Stimulated activated effector memory CD8-positive, alpha-beta T cell treated with anti-CD3 and anti-CD28 coated beads, Interleukin-12 subunit alpha, Interleukin-12 subunit beta, amount 100 ng/mL, for 72 hours (primary cell): ENCODE data around the gene WDR49.
"Not testable (repeated sequence)": the region's sequence is repeated elsewhere in the genome, so short reads cannot be mapped to it uniquely, and the experiment has no call there.

Source experiments
- ATAC-seq: fragments of 150-1000 bp; cut with Tn5 transposase; 2 replicates; pipeline ENCODE4 v1.10.0; 2021
- DNase-seq, 2 donors: peaks; one replicate each; pipeline ENCODE4 v3.0.0; 2021 to 2022; ENCODE audit warnings: low spot score in 2 of 2
- H3K27ac Mint-ChIP-seq: one replicate; pipeline ENCODE4 v1.8.0; 2022; ENCODE audit warnings: mild to moderate bottlenecking, mixed read lengths
- H3K36me3 Mint-ChIP-seq: one replicate; pipeline ENCODE4 v1.8.0; 2022; ENCODE audit warnings: mild to moderate bottlenecking, mixed read lengths
- H3K4me1 Mint-ChIP-seq: one replicate; pipeline ENCODE4 v1.8.0; 2022; ENCODE audit warnings: mixed read lengths
- H3K4me3 Mint-ChIP-seq: one replicate; pipeline ENCODE4 v1.8.0; 2022; ENCODE audit warnings: mild to moderate bottlenecking, mixed read lengths
- H3K9me3 Mint-ChIP-seq: one replicate; pipeline ENCODE4 v1.8.0; 2022; ENCODE audit warnings: mixed read lengths

WDR49 gene

DNA sequence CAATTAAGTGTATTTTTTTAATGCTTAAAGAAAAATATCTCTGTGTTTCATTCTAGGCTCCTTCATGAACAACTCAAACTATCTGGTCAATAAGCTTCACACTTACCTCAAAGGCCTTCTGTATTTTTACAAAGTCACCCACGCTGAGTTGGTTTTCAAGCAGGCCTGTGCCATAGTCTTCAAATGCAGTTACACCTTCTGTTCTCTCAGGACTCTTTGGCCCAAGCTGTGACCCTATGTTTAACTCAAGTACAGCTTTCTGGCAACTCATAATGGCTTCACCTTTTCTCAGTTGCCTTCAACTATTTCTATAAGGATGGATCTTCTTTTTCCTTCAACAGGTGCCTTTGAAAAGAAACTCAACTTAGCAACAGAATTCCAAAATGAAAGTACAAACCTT lies 587 bp downstream of the WDR49 start:
- H3K4me3 Mint-ChIP-seq, result no peak overlapping the region
- H3K27ac Mint-ChIP-seq, result no peak overlapping the region
- H3K4me1 Mint-ChIP-seq, result no peaks in the 10 kb centered on the region
- no peaks in the 10 kb centered on the region for H3K36me3 Mint-ChIP-seq
- no peak for ATAC-seq
- no peak for DNase-seq
- H3K9me3 Mint-ChIP-seq, result no peaks in the 10 kb centered on the region

GRCh38 chr3:167651826-167652225 lies 1.9 kb downstream of the WDR49 start:
- Mint-ChIP-seq H3K9me3 (no peaks in the 10 kb centered on the region), H3K27ac (no peak overlapping the region)

GRCh38 chr3:167650459-167650858 lies 3.3 kb downstream of the WDR49 start:
- ATAC-seq (no peak), DNase-seq (no peak)
- no peak overlapping the region for H3K27ac Mint-ChIP-seq
- H3K9me3 Mint-ChIP-seq, result peaks cover 3% of the 10 kb centered on the region
- H3K4me1 Mint-ChIP-seq, result no peaks in the 10 kb centered on the region
- no peaks in the 10 kb centered on the region for H3K36me3 Mint-ChIP-seq
- no peak overlapping the region for H3K4me3 Mint-ChIP-seq

More at GRCh38 chr3:167651826-167652225, 1.9 kb downstream of the WDR49 start:
- no peaks in the 10 kb centered on the region for H3K4me1 Mint-ChIP-seq
- ATAC-seq, result no peak
- H3K36me3 Mint-ChIP-seq, result no peaks in the 10 kb centered on the region
- no peak overlapping the region for H3K4me3 Mint-ChIP-seq
- DNase-seq, result no peak

DNA sequence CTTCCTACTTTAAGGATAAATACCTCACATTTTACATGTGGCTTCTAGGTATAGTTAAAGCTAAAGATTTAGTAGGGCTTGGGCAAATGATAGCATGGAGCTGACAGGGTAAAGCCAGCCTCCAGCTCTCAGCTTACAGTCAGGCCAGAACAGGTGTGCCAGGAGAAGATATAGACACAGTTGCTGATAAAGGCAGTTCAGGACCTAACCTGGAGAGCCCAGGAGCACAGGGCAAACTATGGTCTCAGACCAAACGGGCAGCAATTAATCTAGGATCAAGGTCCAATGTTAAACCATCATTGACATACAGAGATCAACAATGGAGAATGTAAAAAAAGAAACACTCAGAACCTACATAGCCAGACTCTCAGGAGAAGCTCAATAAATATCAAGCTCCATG lies 4.0 kb downstream of the WDR49 start:
- H3K9me3 Mint-ChIP-seq, result peaks cover 3% of the 10 kb centered on the region
- H3K4me1 Mint-ChIP-seq, result no peaks in the 10 kb centered on the region
- H3K36me3 Mint-ChIP-seq, result no peaks in the 10 kb centered on the region
- no peak for ATAC-seq
- H3K4me3 Mint-ChIP-seq, result no peak overlapping the region
- DNase-seq, result no peak
- no peak overlapping the region for H3K27ac Mint-ChIP-seq

- no peak overlapping the region for H3K27ac Mint-ChIP-seq
- H3K4me3 Mint-ChIP-seq, result no peak overlapping the region
- H3K4me1 Mint-ChIP-seq, result no peaks in the 10 kb centered on the region
- peaks cover 3% of the 10 kb centered on the region for H3K9me3 Mint-ChIP-seq
- ATAC-seq (no peak), DNase-seq (no peak)
- H3K36me3 Mint-ChIP-seq, result no peaks in the 10 kb centered on the region
Observed at GRCh38 chr3:167644611-167645010, 9.1 kb downstream of the WDR49 start.

- H3K27ac Mint-ChIP-seq, result no peak overlapping the region
- H3K4me3 Mint-ChIP-seq, result no peak overlapping the region
- no peak for ATAC-seq
- no peaks in the 10 kb centered on the region for H3K9me3 Mint-ChIP-seq
- no peak for DNase-seq
- H3K36me3 Mint-ChIP-seq, result no peaks in the 10 kb centered on the region
- no peaks in the 10 kb centered on the region for H3K4me1 Mint-ChIP-seq
Observed at GRCh38 chr3:167631471-167631870, 22.3 kb downstream of the WDR49 start.

DNA sequence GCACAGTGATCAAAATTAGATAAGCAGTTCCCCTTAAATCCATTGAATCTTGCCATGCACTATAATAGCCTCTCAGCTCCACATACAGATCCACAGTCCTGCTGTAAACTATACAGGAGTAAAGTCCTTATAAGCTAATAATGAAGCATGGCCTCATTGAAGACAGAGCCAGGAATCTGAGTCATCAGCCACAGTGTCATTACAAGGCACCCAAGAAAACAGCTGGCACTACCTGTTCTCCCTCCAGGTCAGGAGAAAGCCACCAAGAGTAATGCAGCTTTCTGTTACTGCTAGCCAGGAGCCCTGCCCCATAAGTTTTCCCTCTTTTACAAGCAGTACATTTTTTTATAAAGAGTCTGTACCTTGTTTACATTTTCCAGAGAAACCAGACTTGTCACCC lies 27.3 kb downstream of the WDR49 start:
- Mint-ChIP-seq H3K9me3 (no peaks in the 10 kb centered on the region), H3K27ac (no peak overlapping the region), H3K4me1 (no peaks in the 10 kb centered on the region), H3K36me3 (no peaks in the 10 kb centered on the region), H3K4me3 (no peak overlapping the region)
- ATAC-seq (peak; percentile 31), DNase-seq (no peak)

DNA sequence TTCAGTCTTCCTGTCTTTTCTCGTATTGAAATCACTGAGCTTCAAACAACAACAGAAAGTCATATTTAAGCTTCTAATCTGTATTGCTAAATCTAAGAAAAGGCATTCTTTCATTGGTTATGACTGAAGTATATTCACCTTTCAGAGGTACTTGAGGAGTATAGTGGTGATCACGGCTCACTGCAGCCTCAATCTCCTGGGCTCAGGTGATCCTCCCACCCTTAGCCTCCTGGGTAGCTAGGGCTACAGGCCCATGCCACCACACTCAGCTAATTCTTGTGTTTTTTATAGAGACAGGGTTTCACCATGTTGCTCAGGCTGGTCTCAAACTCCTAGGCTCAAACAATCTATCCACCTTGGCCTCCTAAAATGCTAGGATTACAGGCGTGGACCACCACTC lies 38.7 kb downstream of the WDR49 start:
- no peak overlapping the region for H3K27ac Mint-ChIP-seq
- ATAC-seq (no peak), DNase-seq (no peak)
- H3K4me1 Mint-ChIP-seq, result no peaks in the 10 kb centered on the region
- H3K36me3 Mint-ChIP-seq, result no peaks in the 10 kb centered on the region
- H3K4me3 Mint-ChIP-seq, result no peak overlapping the region
- H3K9me3 Mint-ChIP-seq, result no peaks in the 10 kb centered on the region

DNA sequence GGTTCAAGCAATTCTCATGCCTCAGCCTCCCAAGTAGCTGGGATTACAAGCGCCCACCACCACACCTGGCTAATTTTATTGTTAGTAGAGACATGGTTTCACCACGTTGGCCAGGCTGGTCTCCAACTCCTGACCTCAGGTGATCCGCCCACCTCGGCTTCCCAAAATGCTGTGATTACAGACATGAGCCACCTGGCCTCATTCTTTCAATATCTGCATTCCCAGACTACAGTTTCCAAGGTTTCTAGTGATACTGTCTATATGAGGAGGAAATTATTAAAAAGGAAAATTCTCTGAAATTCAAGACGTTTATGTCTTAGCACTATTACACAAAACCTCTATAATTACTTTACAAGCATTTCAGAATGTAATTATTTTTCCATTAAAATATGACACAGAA lies 39.5 kb downstream of the WDR49 start:
- ATAC-seq, H3K4me3 Mint-ChIP-seq, H3K9me3 Mint-ChIP-seq, H3K4me1 Mint-ChIP-seq, DNase-seq, H3K36me3 Mint-ChIP-seq, H3K27ac Mint-ChIP-seq: not testable (repeated sequence)

- ATAC-seq, result no peak
- no peak for DNase-seq
- no peaks in the 10 kb centered on the region for H3K36me3 Mint-ChIP-seq
- no peaks in the 10 kb centered on the region for H3K4me1 Mint-ChIP-seq
- H3K27ac Mint-ChIP-seq, result no peak overlapping the region
- H3K4me3 Mint-ChIP-seq, result no peak overlapping the region
- no peaks in the 10 kb centered on the region for H3K9me3 Mint-ChIP-seq
Observed at GRCh38 chr3:167611718-167612117, 42.0 kb downstream of the WDR49 start.

- ATAC-seq (peak; percentile 19), DNase-seq (no peak)
- Mint-ChIP-seq H3K4me3 (no peak overlapping the region), H3K27ac (no peak overlapping the region), H3K36me3 (no peaks in the 10 kb centered on the region), H3K4me1 (no peaks in the 10 kb centered on the region), H3K9me3 (no peaks in the 10 kb centered on the region)
Observed at GRCh38 chr3:167609156-167609555, 44.6 kb downstream of the WDR49 start.

DNA sequence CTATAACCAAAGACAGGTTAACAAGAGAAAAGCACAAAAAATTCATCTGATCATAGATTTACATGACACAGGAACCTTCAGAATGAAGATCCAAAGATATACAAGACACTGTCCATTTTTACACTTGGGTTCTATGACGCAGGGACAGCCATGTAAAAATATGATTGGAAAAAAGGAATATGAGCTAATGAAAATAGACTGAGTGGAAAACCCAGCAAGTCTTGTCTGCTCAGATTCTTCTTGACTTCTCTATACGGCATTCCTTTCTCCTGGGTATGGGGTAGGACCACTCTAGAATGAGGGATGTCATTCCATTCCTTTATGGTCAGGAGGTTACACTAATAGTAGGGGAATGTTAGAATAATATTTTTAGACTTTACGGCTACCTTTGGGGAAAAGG lies 46.9 kb downstream of the WDR49 start:
- H3K9me3 Mint-ChIP-seq, result no peaks in the 10 kb centered on the region
- ATAC-seq, result no peak
- no peak for DNase-seq
- no peaks in the 10 kb centered on the region for H3K4me1 Mint-ChIP-seq
- H3K27ac Mint-ChIP-seq, result no peak overlapping the region
- H3K36me3 Mint-ChIP-seq, result no peaks in the 10 kb centered on the region
- H3K4me3 Mint-ChIP-seq, result no peak overlapping the region

DNA sequence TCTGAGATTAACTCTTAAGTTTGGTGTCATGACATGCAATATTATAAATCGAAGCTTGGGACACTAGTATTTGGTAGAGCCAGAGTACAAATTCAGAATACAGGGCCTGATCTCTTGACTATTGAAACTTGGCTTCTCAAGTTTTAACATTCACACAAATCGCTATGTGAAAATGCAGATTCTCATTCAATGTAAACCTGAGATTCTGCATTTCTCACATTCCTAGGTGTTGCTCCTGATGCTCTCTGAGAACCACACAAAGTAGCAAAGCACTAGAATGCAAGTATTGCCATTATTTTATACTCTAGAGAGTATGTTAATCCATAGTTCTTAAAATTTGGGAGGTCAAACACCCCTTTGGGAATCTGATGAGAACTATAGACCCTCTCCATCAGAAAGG lies 47.9 kb downstream of the WDR49 start:
- H3K9me3 Mint-ChIP-seq, result no peaks in the 10 kb centered on the region
- DNase-seq (no peak), ATAC-seq (no peak)
- no peaks in the 10 kb centered on the region for H3K36me3 Mint-ChIP-seq
- no peaks in the 10 kb centered on the region for H3K4me1 Mint-ChIP-seq
- H3K4me3 Mint-ChIP-seq, result no peak overlapping the region
- H3K27ac Mint-ChIP-seq, result no peak overlapping the region

DNA sequence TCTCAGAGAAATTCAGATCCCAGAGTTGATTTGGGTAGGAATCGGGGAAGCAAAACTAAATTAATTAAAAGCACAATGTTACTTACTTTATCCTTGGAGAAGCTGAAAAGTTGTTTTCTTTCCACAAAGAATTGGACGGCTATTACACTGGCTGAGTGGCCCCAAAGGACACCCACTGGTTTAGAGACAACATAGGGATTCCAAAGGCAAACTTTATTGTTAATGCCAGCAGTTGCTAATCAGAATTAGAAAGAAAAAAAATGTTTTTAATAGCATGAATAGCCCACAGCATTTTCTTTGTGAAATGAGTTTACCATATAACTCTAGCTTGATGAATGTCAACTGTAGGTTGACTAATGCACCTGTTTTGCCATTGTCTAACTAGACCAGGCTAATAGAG lies 51.7 kb downstream of the WDR49 start:
- peaks cover 3% of the 10 kb centered on the region for H3K9me3 Mint-ChIP-seq
- ATAC-seq (no peak), DNase-seq (no peak)
- no peak overlapping the region for H3K4me3 Mint-ChIP-seq
- no peak overlapping the region for H3K27ac Mint-ChIP-seq
- H3K36me3 Mint-ChIP-seq, result no peaks in the 10 kb centered on the region
- H3K4me1 Mint-ChIP-seq, result no peaks in the 10 kb centered on the region

GRCh38 chr3:167587651-167588050 lies 66.1 kb downstream of the WDR49 start:
- Mint-ChIP-seq H3K27ac (no peak overlapping the region), H3K4me3 (no peak overlapping the region), H3K4me1 (no peaks in the 10 kb centered on the region), H3K9me3 (peaks cover 11% of the 10 kb centered on the region), H3K36me3 (no peaks in the 10 kb centered on the region)
- no peak for DNase-seq
- no peak for ATAC-seq

- no peak overlapping the region for H3K27ac Mint-ChIP-seq
- H3K9me3 Mint-ChIP-seq, result no peaks in the 10 kb centered on the region
- no peaks in the 10 kb centered on the region for H3K4me1 Mint-ChIP-seq
- no peaks in the 10 kb centered on the region for H3K36me3 Mint-ChIP-seq
- DNase-seq (no peak), ATAC-seq (peak; percentile 28)
- H3K4me3 Mint-ChIP-seq, result no peak overlapping the region
Observed at GRCh38 chr3:167575000-167575600, 78.6 kb downstream of the WDR49 start.

DNA sequence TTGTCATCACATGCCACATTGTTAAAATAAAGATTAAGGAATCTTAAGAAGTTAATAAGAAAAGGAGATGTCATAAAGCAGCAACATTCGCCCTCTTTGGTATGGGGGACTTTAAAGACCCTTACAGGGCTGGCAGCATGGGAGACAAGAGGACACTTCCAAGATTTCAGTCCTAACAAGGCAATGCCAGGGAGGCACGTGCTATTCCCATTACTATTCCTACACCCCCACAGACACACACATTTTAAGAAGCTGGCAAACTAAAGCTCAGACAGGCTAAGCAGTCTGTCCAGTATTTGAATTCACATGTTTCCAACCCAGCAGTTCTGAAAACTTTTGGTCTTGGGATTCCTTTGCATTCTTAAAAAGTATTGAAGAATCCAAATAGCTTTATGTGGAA lies 80.8 kb downstream of the WDR49 start:
- Mint-ChIP-seq H3K27ac (no peak overlapping the region), H3K4me1 (no peaks in the 10 kb centered on the region), H3K4me3 (no peak overlapping the region), H3K9me3 (no peaks in the 10 kb centered on the region), H3K36me3 (no peaks in the 10 kb centered on the region)
- DNase-seq (no peak), ATAC-seq (no peak)
